H9 (cell line): ENCODE measurements around the gene DLGAP4. TPM values are rescaled to one million over a fixed set of nuclear protein-coding genes. Genes with fewer than 3 reads are reported as not detected.

Experiments
- DNase-seq: peaks from one replicate; pipeline ENCODE4 v3.0.0-alpha.2; 2017
- H2AFZ ChIP-seq: one replicate; pipeline ENCODE4 v1.6.1; 2013; ENCODE audit warnings: mild to moderate bottlenecking, low read length, control low read depth, moderate library complexity
- H2AK5ac ChIP-seq: 2 replicates; pipeline ENCODE4 v1.6.1; 2013; ENCODE audit warnings: low read length, control low read depth, mixed read lengths; ENCODE audit not compliant: insufficient read length
- H2BK120ac ChIP-seq: one replicate; pipeline ENCODE4 v1.6.1; 2013; ENCODE audit warnings: low read depth, mild to moderate bottlenecking, low read length, control low read depth, inconsistent platforms; ENCODE audit not compliant: poor library complexity, severe bottlenecking
- H2BK12ac ChIP-seq: 2 replicates; pipeline ENCODE4 v1.6.1; 2013; ENCODE audit warnings: low read length, control low read depth, mixed read lengths, low read depth; ENCODE audit not compliant: insufficient read length
- H2BK15ac ChIP-seq: 2 replicates; pipeline ENCODE4 v1.6.1; 2013; ENCODE audit warnings: low read depth, low read length, control low read depth
- H2BK20ac ChIP-seq: one replicate; pipeline ENCODE4 v1.6.1; 2013; ENCODE audit warnings: low read depth, mild to moderate bottlenecking, low read length, control low read depth, inconsistent platforms; ENCODE audit not compliant: poor library complexity, severe bottlenecking
- H2BK5ac ChIP-seq: 2 replicates; pipeline ENCODE4 v1.6.1; 2013; ENCODE audit warnings: low read length, control low read depth, mixed read lengths; ENCODE audit not compliant: insufficient read length
- H3K14ac ChIP-seq: 2 replicates; pipeline ENCODE4 v1.6.1; 2013; ENCODE audit warnings: low read length, control low read depth; ENCODE audit not compliant: insufficient read depth
- H3K18ac ChIP-seq: 2 replicates; pipeline ENCODE4 v1.6.1; 2013; ENCODE audit warnings: low read depth, mild to moderate bottlenecking, mixed read lengths, low read length, control low read depth; ENCODE audit not compliant: insufficient read length
- H3K23ac ChIP-seq: 2 replicates; pipeline ENCODE4 v1.6.1; 2013; ENCODE audit warnings: low read length, control low read depth, mixed read lengths, low read depth; ENCODE audit not compliant: insufficient read length
- H3K23me2 ChIP-seq: 2 replicates; pipeline ENCODE4 v1.6.1; 2013; ENCODE audit warnings: low read depth, mild to moderate bottlenecking, mixed read lengths, low read length, control low read depth; ENCODE audit not compliant: insufficient read length, poor library complexity, severe bottlenecking
- H3K27ac ChIP-seq: 2 replicates; pipeline ENCODE4 v1.5.1; 2013; ENCODE audit warnings: low read length, control low read depth, mixed read lengths, low read depth; ENCODE audit not compliant: insufficient read length
- H3K27me3 ChIP-seq: 2 replicates; pipeline ENCODE4 v1.6.1; 2013; ENCODE audit warnings: low read length, control low read depth, inconsistent platforms; ENCODE audit not compliant: insufficient read depth
- H3K4ac ChIP-seq: 2 replicates; pipeline ENCODE4 v1.6.1; 2013; ENCODE audit warnings: low read depth, mild to moderate bottlenecking, control low read depth, inconsistent platforms, low read length, moderate library complexity
- H3K4me1 ChIP-seq: 2 replicates; pipeline ENCODE4 v1.6.1; 2013; ENCODE audit warnings: low read length, control low read depth, inconsistent platforms; ENCODE audit not compliant: insufficient read depth
- H3K4me2 ChIP-seq: 2 replicates; pipeline ENCODE4 v1.6.1; 2013; ENCODE audit warnings: low read length, control low read depth, mixed read lengths; ENCODE audit not compliant: insufficient read length, insufficient read depth
- H3K56ac ChIP-seq: 2 replicates; pipeline ENCODE4 v1.6.1; 2013; ENCODE audit warnings: low read depth, mild to moderate bottlenecking, mixed read lengths, low read length, control low read depth; ENCODE audit not compliant: insufficient read length
- H3K79me1 ChIP-seq: 2 replicates; pipeline ENCODE4 v1.6.1; 2013; ENCODE audit warnings: low read depth, mild to moderate bottlenecking, moderate library complexity, low read length, control low read depth, inconsistent platforms; ENCODE audit not compliant: insufficient read depth, poor library complexity, severe bottlenecking
- H3K79me2 ChIP-seq: 2 replicates; pipeline ENCODE4 v1.6.1; 2013; ENCODE audit warnings: low read length, control low read depth, inconsistent platforms; ENCODE audit not compliant: insufficient read depth
- H3K9ac ChIP-seq: 2 replicates; pipeline ENCODE4 v1.6.1; 2013; ENCODE audit warnings: low read length, control low read depth, mixed read lengths; ENCODE audit not compliant: insufficient read length; ENCODE audit errors: extremely low read depth
- H3K9me3 ChIP-seq: one replicate; pipeline ENCODE4 v1.6.1; 2013; ENCODE audit warnings: low read depth, low read length, inconsistent platforms; ENCODE audit not compliant: control insufficient read depth
- H3T11ph ChIP-seq: one replicate; pipeline ENCODE4 v1.6.1; 2013; ENCODE audit warnings: mild to moderate bottlenecking, low read length, control low read depth, inconsistent platforms
- H4K20me1 ChIP-seq: one replicate; pipeline ENCODE4 v1.6.1; 2013; ENCODE audit not compliant: control insufficient read depth, insufficient read length, insufficient read depth
- H4K5ac ChIP-seq: 2 replicates; pipeline ENCODE4 v1.6.1; 2013; ENCODE audit warnings: low read depth, mild to moderate bottlenecking, mixed read lengths, low read length, control low read depth; ENCODE audit not compliant: insufficient read length
- H4K8ac ChIP-seq: replicated peaks from 2 replicates; pipeline ENCODE4 v1.6.1; 2013; ENCODE audit warnings: low read length, control low read depth, mixed read lengths, low read depth; ENCODE audit not compliant: insufficient read length
- H4K91ac ChIP-seq: 2 replicates; pipeline ENCODE4 v1.6.1; 2013; ENCODE audit warnings: low read depth, mild to moderate bottlenecking, moderate library complexity, mixed read lengths, low read length, control low read depth; ENCODE audit not compliant: insufficient read length
- H3K27ac Mint-ChIP-seq, 3 experiments: 2 replicates in 2 of 3; 3 replicates in 1 of 3; pipeline ENCODE4 v1.8.0; 2020 to 2021; ENCODE audit warnings: mixed read lengths in 3 of 3, mild to moderate bottlenecking in 1 of 3, moderate library complexity in 1 of 3
- H3K27me3 Mint-ChIP-seq: 2 replicates; pipeline ENCODE4 v1.8.0; 2021; ENCODE audit warnings: low read depth, mild to moderate bottlenecking, moderate library complexity, mixed read lengths
- H3K36me3 Mint-ChIP-seq, 3 experiments: 2 replicates in 2 of 3; 3 replicates in 1 of 3; pipeline ENCODE4 v1.8.0; 2020 to 2021; ENCODE audit warnings: low read depth in 3 of 3, mixed read lengths in 3 of 3; ENCODE audit not compliant: insufficient read depth in 1 of 3
- H3K4me1 Mint-ChIP-seq, 2 experiments: 2 replicates each; pipeline ENCODE4 v1.8.0; 2020; ENCODE audit warnings: mixed read lengths in 2 of 2
- H3K4me3 Mint-ChIP-seq, 2 experiments: 2 replicates in 1 of 2; 3 replicates in 1 of 2; pipeline ENCODE4 v1.8.0; 2020 to 2021; ENCODE audit warnings: mild to moderate bottlenecking in 2 of 2, mixed read lengths in 2 of 2, moderate library complexity in 1 of 2
- H3K9me3 Mint-ChIP-seq, 2 experiments: 2 replicates in 1 of 2; 3 replicates in 1 of 2; pipeline ENCODE4 v1.8.0; 2020; ENCODE audit warnings: mild to moderate bottlenecking in 2 of 2, mixed read lengths in 2 of 2, moderate library complexity in 1 of 2
- WGBS: extraction: QIAGEN DNeasy Blood & Tissue Kit; methylation state at CpG from one replicate; pipeline ENCODE4 v1.1.7; 2013; ENCODE audit warnings: missing lambda C conversion rate, low lambda C conversion rate, mixed read lengths; ENCODE audit not compliant: insufficient read length; ENCODE audit errors: extremely low coverage; 5-methylcytosine and 5-hydroxymethylcytosine counted together
- total RNA-seq: library from RNA; stranded (reverse); gene quantifications from 2 replicates; pipeline ENCODE4 v1.2.1, GENCODE V29; 2021
- TF ChIP-seq, protein P1 (sequence below): fragments of 200-600 bp; sonication (generic); conservative IDR thresholded peaks from 3 replicates; pipeline ENCODE4 v1.8.0; 2021; ENCODE audit warnings: antibody characterized with exemption, mild to moderate bottlenecking

The DLGAP4 gene
- total RNA-seq, 1 experiment from 2014 or later = 48.0 TPM

DNA sequence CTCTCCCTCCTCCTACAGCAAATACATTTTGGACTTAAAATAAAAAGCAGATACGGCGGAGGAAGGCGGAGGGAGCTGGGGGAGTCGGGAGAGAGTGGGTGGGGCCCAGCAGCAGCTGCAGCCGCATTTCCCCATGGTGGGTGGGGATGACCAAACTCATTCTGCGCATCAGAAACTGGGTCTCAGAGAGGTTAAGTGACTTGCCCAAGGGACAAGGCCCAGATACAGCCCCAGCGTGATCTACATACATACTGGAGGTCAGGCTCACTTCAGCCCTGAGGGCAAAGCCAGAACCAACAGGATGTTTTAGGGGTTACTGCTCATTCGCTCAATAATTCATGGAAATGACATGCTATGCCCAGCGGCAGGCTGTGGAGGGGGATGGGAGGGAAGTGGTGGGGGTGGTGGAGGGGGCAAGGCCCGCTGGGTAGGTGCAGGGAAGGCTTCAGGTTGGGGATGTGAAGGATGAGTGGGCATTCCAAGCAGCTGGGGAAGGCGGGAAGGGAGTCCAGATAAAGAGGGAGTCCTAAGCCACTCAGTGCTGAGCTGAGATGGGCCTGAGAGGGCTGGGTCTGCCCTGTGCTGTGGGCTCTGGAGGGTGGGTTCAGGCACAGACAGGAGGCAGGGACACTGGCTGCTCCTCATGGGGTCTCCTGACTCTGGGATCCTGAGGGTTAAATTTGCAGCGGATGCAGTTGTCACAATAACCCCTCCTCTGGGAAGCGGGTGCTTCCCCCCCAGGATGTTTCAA is 31.0 kb downstream of the DLGAP4 start:
- Histone ChIP-seq H2BK15ac (no peak overlapping the region), H4K91ac (no peak overlapping the region), H2BK5ac (no peak overlapping the region), H4K5ac (no peak overlapping the region), H2BK12ac (no peak overlapping the region), H3K9ac (no peak overlapping the region), H3T11ph (no peak overlapping the region), H4K20me1 (no peaks in the 10 kb centered on the region), H3K79me1 (no peaks in the 10 kb centered on the region), H2BK120ac (no peak overlapping the region), H3K23ac (no peak overlapping the region), H3K56ac (no peak overlapping the region), H3K14ac (no peak overlapping the region; the same call in 1 of the 2 replicates), H3K18ac (no peak overlapping the region), H3K9me3 (no peaks in the 10 kb centered on the region), H4K8ac (no peak overlapping the region), H2BK20ac (no peak overlapping the region), H3K27ac (no peak overlapping the region), H3K79me2 (no peaks in the 10 kb centered on the region), H2AFZ (no peak overlapping the region), H3K4me1 (peaks cover 4% of the 10 kb centered on the region; the same call in 1 of the 2 replicates), H2AK5ac (no peak overlapping the region), H3K4me2 (no peak overlapping the region), H3K4ac (no peak overlapping the region), H3K27me3 (peaks cover 8% of the 10 kb centered on the region; the same call in 1 of the 2 replicates), H3K23me2 (no peaks in the 10 kb centered on the region)
- DNase-seq = peak; percentile 25
- no peaks in the 10 kb centered on the region for H3K36me3 Mint-ChIP-seq
- peaks cover 40 to 71% of the 10 kb centered on the region in 2 experiments for H3K4me1 Mint-ChIP-seq
- H3K4me3 Mint-ChIP-seq = no peak overlapping the region
- H3K27ac Mint-ChIP-seq = no peak overlapping the region
- TF ChIP-seq, protein P1, sequence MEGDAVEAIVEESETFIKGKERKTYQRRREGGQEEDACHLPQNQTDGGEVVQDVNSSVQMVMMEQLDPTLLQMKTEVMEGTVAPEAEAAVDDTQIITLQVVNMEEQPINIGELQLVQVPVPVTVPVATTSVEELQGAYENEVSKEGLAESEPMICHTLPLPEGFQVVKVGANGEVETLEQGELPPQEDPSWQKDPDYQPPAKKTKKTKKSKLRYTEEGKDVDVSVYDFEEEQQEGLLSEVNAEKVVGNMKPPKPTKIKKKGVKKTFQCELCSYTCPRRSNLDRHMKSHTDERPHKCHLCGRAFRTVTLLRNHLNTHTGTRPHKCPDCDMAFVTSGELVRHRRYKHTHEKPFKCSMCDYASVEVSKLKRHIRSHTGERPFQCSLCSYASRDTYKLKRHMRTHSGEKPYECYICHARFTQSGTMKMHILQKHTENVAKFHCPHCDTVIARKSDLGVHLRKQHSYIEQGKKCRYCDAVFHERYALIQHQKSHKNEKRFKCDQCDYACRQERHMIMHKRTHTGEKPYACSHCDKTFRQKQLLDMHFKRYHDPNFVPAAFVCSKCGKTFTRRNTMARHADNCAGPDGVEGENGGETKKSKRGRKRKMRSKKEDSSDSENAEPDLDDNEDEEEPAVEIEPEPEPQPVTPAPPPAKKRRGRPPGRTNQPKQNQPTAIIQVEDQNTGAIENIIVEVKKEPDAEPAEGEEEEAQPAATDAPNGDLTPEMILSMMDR = no peak
- H3K27me3 Mint-ChIP-seq = peaks cover 53% of the 10 kb centered on the region
- H3K9me3 Mint-ChIP-seq = no peaks in the 10 kb centered on the region; a peak in 2 of 5 replicates
- WGBS = no CpG with 5 or more reads among the region's 13 CpGs
